Measurements from ENCODE around the gene UCHL3. TPM values are rescaled to one million over a fixed set of nuclear protein-coding genes. Genes with fewer than 3 reads are reported as not detected.
A peak's percentile ranks its signal among the peaks of the same experiment; 100 is the strongest.

The UCHL3 gene
- total and polyA plus RNA-seq, 9 of the 15 experiments (the other 6 are each of a cell fraction or from before 2014, with no cell fraction given), result 42.2 to 112 (median 85.4) TPM

GRCh38 chr13:75555836-75556235, 6.2 kb downstream of the UCHL3 start (continued):
- peak; percentile 26; the same call in 1 of the 2 replicates for TF ChIP-seq MAFK (IDR thresholded peaks at IDR 0.05; ENCODE audit: low read length)
- no peak for TF ChIP-seq THAP12 (CRISPR knock-in tag; IDR thresholded peaks at IDR 0.05)
- no peak for TF ChIP-seq SUPT5H (IDR thresholded peaks at IDR 0.05)

- no peak overlapping the region for H3K4me3 ChIP-seq
- no peaks in the 10 kb centered on the region for H3K9me1 ChIP-seq (ENCODE audit: control insufficient read depth, insufficient read depth, low read length)
- H4K20me1 ChIP-seq (replicated peaks; ENCODE audit: control insufficient read depth, insufficient read depth, low read length), result no peaks in the 10 kb centered on the region
- no peak for TF ChIP-seq ZC3H4 (CRISPR knock-in tag; IDR thresholded peaks at IDR 0.05; ENCODE audit: borderline replicate concordance)
- no peak for TF ChIP-seq LCOR (CRISPR knock-in tag; IDR thresholded peaks at IDR 0.05)
- peak; percentile 58; the same call in 1 of the 2 replicates for TF ChIP-seq ZNF121 (CRISPR knock-in tag; conservative IDR thresholded peaks at IDR 0.05)
- TF ChIP-seq FOXK2 (conservative IDR thresholded peaks at IDR 0.05 in 1 of 2, IDR thresholded peaks at IDR 0.05 in 1 of 2; ENCODE audit: low read depth in 2 of 2), result no peak
- TF ChIP-seq ETV1 (tag; conservative IDR thresholded peaks at IDR 0.05; ENCODE audit: low read depth), result no peak
- CTCF ChIA-PET (ENCODE audit: low intra/inter-chr PET ratio), result no interaction called here
- in situ Hi-C loops (cut with MboI), result loop anchor here (10.0 kb wide), 1 partner anchor 1348 kb away; no protein-coding TSS in a partner anchor
- no peak overlapping the region for H3K9ac ChIP-seq (ENCODE audit: insufficient read depth in 1 of 2, low read depth in 2 of 2, low read length in 2 of 2)
- H3K27me3 ChIP-seq (ENCODE audit: control insufficient read depth in 2 of 2, insufficient read depth in 2 of 2, low read length in 2 of 2), result no peaks in the 10 kb centered on the region
- no TSS peak for BruUV-seq (replicated peaks)
- peaks cover 31% of the 10 kb centered on the region for H3K79me2 ChIP-seq (ENCODE audit: control insufficient read depth, insufficient read depth, low read length)
- no peak overlapping the region for H3K4me2 ChIP-seq (ENCODE audit: insufficient read depth, low read length)
- H3K27ac ChIP-seq (ENCODE audit: extremely low read depth, low read depth, low read length), result no peak overlapping the region
- peaks cover 43% of the 10 kb centered on the region; the same call in 2 of the 3 replicates for H3K36me3 ChIP-seq (ENCODE audit: control insufficient read depth, insufficient read depth, low read length)
- H3K9me3 ChIP-seq (replicated peaks; ENCODE audit: control insufficient read depth, insufficient read depth, low read depth, low read length), result no peaks in the 10 kb centered on the region
- peaks cover 0 to 3% of the 10 kb centered on the region in 2 experiments; a peak in 2 of 5 replicates for H3K4me1 ChIP-seq (replicated peaks in 1 of 2; ENCODE audit: control insufficient read depth in 2 of 2, insufficient read depth in 2 of 2, low read length in 2 of 2)
- intact Hi-C loops (cut with micrococcal nuclease), result no loop called here
- ATAC-seq (no peak), DNase-seq (ENCODE audit: extremely low read depth in 1 of 4, low spot score in 3 of 4) (no peak), FAIRE-seq (no peak)
- POLR2A ChIA-PET, result no interaction called here
- 90% methylated on average over 2 of the region's 2 CpGs for WGBS (ENCODE audit: insufficient coverage, low coverage, missing lambda C conversion rate)
- no peak overlapping the region for H2AFZ ChIP-seq (ENCODE audit: low read depth, low read length)
Measured at GRCh38 chr13:75556961-75557360, 7.4 kb downstream of the UCHL3 start.

Measured in K562 (cell line).